ENCODE data around the gene PPARD.

DNA sequence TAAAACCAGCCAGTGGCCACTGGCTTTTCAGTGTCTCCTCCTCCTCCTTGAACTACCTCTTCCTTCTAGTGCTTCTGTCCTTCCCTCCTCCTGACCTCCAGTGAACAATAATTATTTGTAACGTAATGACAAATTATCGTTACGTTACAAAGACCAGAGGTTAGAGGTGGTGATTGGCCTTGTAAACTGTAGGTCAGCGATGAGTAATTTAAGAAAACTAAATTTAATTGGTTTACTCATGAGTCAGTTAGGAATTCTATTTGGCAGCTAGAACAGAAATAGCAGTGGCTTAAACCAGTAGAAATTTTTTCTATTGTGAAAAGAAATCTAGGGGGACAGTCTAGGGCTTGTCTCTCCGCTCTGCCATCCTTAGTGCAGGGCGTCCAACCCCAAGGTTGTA, 38.8 kb downstream of the PPARD start:
- TF ChIP-seq CTCF (IDR thresholded peaks at IDR 0.05) = no peak
- no peak for TF ChIP-seq POLR2A (IDR thresholded peaks at IDR 0.05)
